GM18508 (cell line): Measurements from ENCODE around the gene PTGR3.

Source experiments
- ATAC-seq: cut with Tn5 transposase; IDR thresholded peaks from one replicate; pipeline ENCODE4 v1.9.1; 2021; ENCODE audit warnings: moderate number of reproducible peaks; ENCODE audit not compliant: insufficient read depth, unreplicated experiment

Gene PTGR3

GRCh38 chr18:75172299-75173124 is 36.4 kb downstream of the PTGR3 start:
- ATAC-seq = no peak

GRCh38 chr18:75170916-75171315 is 38.0 kb downstream of the PTGR3 start:
- ATAC-seq = no peak

- no peak for ATAC-seq
Measured at GRCh38 chr18:75170022-75170789, 38.7 kb downstream of the PTGR3 start.

- no peak for ATAC-seq
Measured at GRCh38 chr18:75169411-75169810, 39.5 kb downstream of the PTGR3 start.

GRCh38 chr18:75168619-75169018 is 40.3 kb downstream of the PTGR3 start:
- ATAC-seq = no peak

- no peak for ATAC-seq
Measured at GRCh38 chr18:75167759-75168618, 41.0 kb downstream of the PTGR3 start.

GRCh38 chr18:75167137-75167536 is 41.8 kb downstream of the PTGR3 start:
- no peak for ATAC-seq

GRCh38 chr18:75165926-75166325 is 43.0 kb downstream of the PTGR3 start:
- no peak for ATAC-seq

- no peak for ATAC-seq
Measured at GRCh38 chr18:75164479-75164878, 44.5 kb downstream of the PTGR3 start.

- no peak for ATAC-seq
Measured at GRCh38 chr18:75163736-75164135, 45.2 kb downstream of the PTGR3 start.

- no peak for ATAC-seq
Measured at GRCh38 chr18:75162978-75163377, 46.0 kb downstream of the PTGR3 start.

GRCh38 chr18:75162467-75162866 is 46.5 kb downstream of the PTGR3 start:
- no peak for ATAC-seq

- no peak for ATAC-seq
Measured at GRCh38 chr18:75161256-75162028, 47.5 kb downstream of the PTGR3 start.

- ATAC-seq = no peak
Measured at GRCh38 chr18:75160364-75160763, 48.6 kb downstream of the PTGR3 start.

- ATAC-seq = no peak
Measured at GRCh38 chr18:75159646-75160356, 49.1 kb downstream of the PTGR3 start.

- no peak for ATAC-seq
Measured at GRCh38 chr18:75159238-75159518, 49.8 kb downstream of the PTGR3 start.
